SU-DHL-6 (cell line): ENCODE measurements around the gene ASAP2.

ENCODE experiments used
- H2AFZ ChIP-seq: fragments of 200-600 bp; sonication (generic); 2 replicates; pipeline ENCODE4 v1.6.1; 2014; ENCODE audit warnings: low read depth, mild to moderate bottlenecking, moderate library complexity, mixed read lengths, antibody characterized with exemption, low read length; ENCODE audit not compliant: severe bottlenecking
- H3F3A ChIP-seq: fragments of 200-600 bp; shearing (Covaris generic); 2 replicates; pipeline ENCODE4 v1.6.0; 2016; ENCODE audit warnings: antibody characterized with exemption, mild to moderate bottlenecking; ENCODE audit not compliant: insufficient read depth
- H3K27ac ChIP-seq: fragments of 200-600 bp; sonication (generic); 2 replicates; pipeline ENCODE4 v1.5.1; 2016; ENCODE audit warnings: low read depth, mild to moderate bottlenecking, low read length, moderate library complexity, mixed read lengths
- H3K27me3 ChIP-seq: fragments of 200-600 bp; sonication (generic), shearing (Covaris generic); 2 replicates; pipeline ENCODE4 v1.6.0; 2014; ENCODE audit warnings: mild to moderate bottlenecking, low read length
- H3K36me3 ChIP-seq: fragments of 200-600 bp; sonication (generic); 2 replicates; pipeline ENCODE4 v1.6.1; 2014; ENCODE audit warnings: mild to moderate bottlenecking, low read length, mixed read lengths
- H3K4me2 ChIP-seq: fragments of 300-600, 200-600 bp; shearing (Covaris generic), sonication (generic); 2 replicates; pipeline ENCODE4 v1.6.0; 2014; ENCODE audit warnings: low read length, low read depth, mild to moderate bottlenecking; ENCODE audit not compliant: poor library complexity, severe bottlenecking
- H3K4me3 ChIP-seq: fragments of 200-600 bp; sonication (generic); 2 replicates; pipeline ENCODE4 v1.5.1; 2014; ENCODE audit warnings: antibody characterized with exemption, low read length, mild to moderate bottlenecking, mixed read lengths; ENCODE audit not compliant: insufficient read depth, poor library complexity, severe bottlenecking
- H3K79me2 ChIP-seq: fragments of 200-600 bp; sonication (generic); 2 replicates; pipeline ENCODE4 v1.6.1; 2014; ENCODE audit warnings: mild to moderate bottlenecking, low read length, moderate library complexity; ENCODE audit not compliant: insufficient read depth
- H3K9ac ChIP-seq: fragments of 200-600 bp; sonication (generic); 2 replicates; pipeline ENCODE4 v1.7.0; 2014; ENCODE audit warnings: mild to moderate bottlenecking, low read length
- H3K9me2 ChIP-seq: fragments of 200-600 bp; sonication (generic); replicated peaks from 2 replicates; pipeline ENCODE4 v1.6.1; 2014; ENCODE audit warnings: low read length; ENCODE audit not compliant: insufficient read depth
- H3K9me3 ChIP-seq: fragments of 200-600 bp; sonication (generic); 2 replicates; pipeline ENCODE4 v1.6.1; 2014; ENCODE audit warnings: low read length, mixed read lengths; ENCODE audit not compliant: insufficient read depth
- H4K20me1 ChIP-seq: fragments of 200-600 bp; sonication (generic); 2 replicates; pipeline ENCODE4 v1.6.1; 2014; ENCODE audit warnings: low read depth, mild to moderate bottlenecking, antibody characterized with exemption, low read length, moderate library complexity, mixed read lengths
- CTCF ChIP-seq: fragments of 200-600 bp; sonication (generic); IDR thresholded peaks from one replicate; pipeline ENCODE4 v1.5.1; 2017; ENCODE audit warnings: antibody characterized with exemption, mild to moderate bottlenecking, low read length, moderate library complexity; ENCODE audit not compliant: insufficient read depth, poor library complexity, severe bottlenecking
- EZH2phosphoT487 ChIP-seq: fragments of 200-600 bp; sonication (generic), shearing (Covaris generic); conservative IDR thresholded peaks from 2 replicates; pipeline ENCODE4 v1.6.1; 2018; ENCODE audit warnings: mild to moderate bottlenecking, antibody characterized with exemption, low read length, moderate library complexity, mixed read lengths

ASAP2 gene

GRCh38 chr2:9430316-9431293 is 224.0 kb downstream of the ASAP2 start:
- TF ChIP-seq EZH2phosphoT487 (no peak), CTCF (no peak)
- Histone ChIP-seq H4K20me1 (no peaks in the 10 kb centered on the region), H3K4me3 (no peak overlapping the region), H3K9ac (no peak overlapping the region), H3K27ac (no peak overlapping the region), H3K27me3 (no peaks in the 10 kb centered on the region), H2AFZ (no peak overlapping the region), H3K9me3 (no peaks in the 10 kb centered on the region), H3K9me2 (no peaks in the 10 kb centered on the region), H3K4me2 (no peak overlapping the region), H3F3A (no peaks in the 10 kb centered on the region), H3K79me2 (peaks cover 10% of the 10 kb centered on the region), H3K36me3 (peaks cover 40% of the 10 kb centered on the region; the same call in 1 of the 2 replicates)

DNA sequence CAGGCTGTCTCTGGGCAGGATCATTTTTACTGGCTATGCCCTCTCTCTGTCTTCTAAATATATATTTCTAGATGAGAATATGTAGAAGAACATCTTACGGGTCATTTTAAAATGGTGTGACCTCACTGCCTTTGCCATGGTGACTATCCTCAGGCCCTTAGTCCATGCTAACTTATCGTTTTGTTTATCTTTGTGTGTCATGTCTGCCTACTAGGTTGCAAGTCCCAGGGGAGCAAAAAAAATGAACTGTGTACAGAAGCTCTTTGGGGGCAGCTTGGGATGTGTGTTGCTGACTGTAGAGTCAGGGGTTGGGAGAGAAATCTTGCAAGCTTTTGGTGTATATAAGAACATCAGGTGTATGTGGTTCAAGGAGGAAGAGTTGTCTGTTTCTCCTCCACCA is 227.9 kb downstream of the ASAP2 start:
- Histone ChIP-seq H3K79me2 (no peaks in the 10 kb centered on the region), H3K9me3 (no peaks in the 10 kb centered on the region), H3K27ac (no peak overlapping the region), H3F3A (no peaks in the 10 kb centered on the region), H3K9ac (no peak overlapping the region), H3K9me2 (no peaks in the 10 kb centered on the region), H2AFZ (no peak overlapping the region), H3K4me2 (no peak overlapping the region), H3K27me3 (no peaks in the 10 kb centered on the region), H4K20me1 (no peaks in the 10 kb centered on the region), H3K36me3 (peaks cover 53% of the 10 kb centered on the region; the same call in 1 of the 2 replicates), H3K4me3 (no peak overlapping the region)
- TF ChIP-seq EZH2phosphoT487: no peak
- no peak for TF ChIP-seq CTCF

GRCh38 chr2:9439536-9439935 is 232.9 kb downstream of the ASAP2 start:
- Histone ChIP-seq H3F3A (no peaks in the 10 kb centered on the region), H4K20me1 (no peaks in the 10 kb centered on the region), H2AFZ (no peak overlapping the region), H3K36me3 (peaks cover 47% of the 10 kb centered on the region; the same call in 1 of the 2 replicates), H3K9me2 (no peaks in the 10 kb centered on the region), H3K4me3 (no peak overlapping the region), H3K27me3 (no peaks in the 10 kb centered on the region), H3K9me3 (no peaks in the 10 kb centered on the region), H3K79me2 (no peaks in the 10 kb centered on the region), H3K4me2 (no peak overlapping the region), H3K27ac (no peak overlapping the region), H3K9ac (no peak overlapping the region)
- TF ChIP-seq CTCF: no peak
- TF ChIP-seq EZH2phosphoT487: no peak
